ENCODE results near the gene AGBL2.

- TF ChIP-seq CTCF (IDR thresholded peaks at IDR 0.05; ENCODE audit: low read depth, low read length) (no peak), EZH2phosphoT487 (IDR thresholded peaks at IDR 0.05; ENCODE audit: low read depth) (no peak)
Measured at GRCh38 chr11:47672283-47672730, 42.9 kb downstream of the AGBL2 start.

All from OCI-LY3 (cell line).